IMR-90 (cell line): Measurements from ENCODE around the gene PKIG. TPM values are rescaled to one million over a fixed set of nuclear protein-coding genes. Genes with fewer than 3 reads are reported as not detected.

Experiments used
- ATAC-seq: fragments of 200-7000 bp; cut with Tn5 transposase; 2 replicates; pipeline ENCODE4 v1.9.1; 2020; ENCODE audit warnings: low read depth, mild to moderate bottlenecking, moderate library complexity
- BruUV-seq: library from RNA; stranded (reverse); fragments of 400-500 nt; replicated peaks from 2 replicates; lab custom pipeline; 2021; lab: Mats Ljungman, UMichigan
- CTCF ChIA-PET: fragments of 300-600 bp; formaldehyde crosslinking; extraction: SDS; loops from one replicate; lab custom pipeline; 2021; ENCODE audit warnings: antibody characterized with exemption; lab: Yijun Ruan, JAX
- POLR2A ChIA-PET: fragments of 300-600 bp; sonication (Branson Sonifier 250); formaldehyde crosslinking; loops from one replicate; lab custom pipeline; 2022; ENCODE audit warnings: antibody characterized with exemption; ENCODE audit not compliant: unreplicated experiment; lab: Charles Lee
- DNase-seq: peaks from one replicate; pipeline ENCODE4 v3.0.0; 2013
- H2AFZ ChIP-seq: replicated peaks from 2 replicates; pipeline ENCODE3; 2013; ENCODE audit warnings: low read length, mild to moderate bottlenecking; ENCODE audit not compliant: poor library complexity
- H2AK5ac ChIP-seq: 2 replicates; pipeline ENCODE4 v1.6.1; 2013; ENCODE audit warnings: low read depth, low read length, inconsistent platforms
- H2AK9ac ChIP-seq: replicated peaks from 2 replicates; pipeline ENCODE3; 2013; ENCODE audit warnings: mild to moderate bottlenecking, low read depth, low read length, moderate library complexity; ENCODE audit not compliant: poor library complexity
- H2BK120ac ChIP-seq: 2 replicates; pipeline ENCODE4 v1.6.1; 2013; ENCODE audit warnings: low read depth, low read length, inconsistent platforms
- H2BK15ac ChIP-seq: 3 replicates; pipeline ENCODE4 v1.6.1; 2013; ENCODE audit warnings: low read depth, low read length, inconsistent platforms
- H2BK20ac ChIP-seq: 2 replicates; pipeline ENCODE4 v1.6.1; 2013; ENCODE audit warnings: low read depth, mild to moderate bottlenecking, inconsistent platforms, low read length, moderate library complexity
- H2BK5ac ChIP-seq: 2 replicates; pipeline ENCODE4 v1.6.1; 2013; ENCODE audit warnings: mild to moderate bottlenecking, low read depth, low read length, inconsistent platforms; ENCODE audit not compliant: poor library complexity, severe bottlenecking
- H3K14ac ChIP-seq: replicated peaks from 2 replicates; pipeline ENCODE4 v1.6.1; 2013; ENCODE audit warnings: low read depth, low read length, inconsistent platforms
- H3K18ac ChIP-seq: 2 replicates; pipeline ENCODE4 v1.6.1; 2013; ENCODE audit warnings: low read depth, low read length, control low read depth
- H3K23ac ChIP-seq: 2 replicates; pipeline ENCODE4 v1.6.1; 2013; ENCODE audit warnings: low read depth, low read length, inconsistent platforms
- H3K27ac ChIP-seq: 2 replicates; pipeline ENCODE4 v1.5.1; 2013; ENCODE audit warnings: mild to moderate bottlenecking, control low read depth, low read length; ENCODE audit not compliant: insufficient read depth
- H3K27me3 ChIP-seq: 2 replicates; pipeline ENCODE4 v1.6.1; 2013; ENCODE audit warnings: low read length; ENCODE audit not compliant: control insufficient read depth, insufficient read depth
- H3K36me3 ChIP-seq: 2 replicates; pipeline ENCODE4 v1.6.1; 2013; ENCODE audit warnings: low read length, mixed read lengths; ENCODE audit not compliant: control insufficient read depth, insufficient read depth
- H3K4ac ChIP-seq: 2 replicates; pipeline ENCODE4 v1.6.1; 2013; ENCODE audit warnings: low read depth, low read length, inconsistent platforms
- H3K4me1 ChIP-seq: 2 replicates; pipeline ENCODE4 v1.6.1; 2013; ENCODE audit warnings: low read length, mixed read lengths; ENCODE audit not compliant: control insufficient read depth, insufficient read depth
- H3K4me2 ChIP-seq: 2 replicates; pipeline ENCODE4 v1.6.1; 2013; ENCODE audit warnings: low read depth, mild to moderate bottlenecking, control low read depth, low read length, moderate library complexity
- H3K4me3 ChIP-seq: 2 replicates; pipeline ENCODE4 v1.5.1; 2013; ENCODE audit warnings: low read depth, mild to moderate bottlenecking, control low read depth, low read length, moderate library complexity; ENCODE audit not compliant: insufficient read depth
- H3K56ac ChIP-seq: 2 replicates; pipeline ENCODE4 v1.6.1; 2013; ENCODE audit warnings: low read length, inconsistent platforms; ENCODE audit not compliant: insufficient read depth; ENCODE audit errors: extremely low read depth
- H3K79me1 ChIP-seq, 2 experiments: 2 replicates each; pipeline ENCODE4 v1.6.1; 2013; ENCODE audit warnings: low read length in 2 of 2, inconsistent platforms in 1 of 2, low read depth in 1 of 2
- H3K9ac ChIP-seq: 2 replicates; pipeline ENCODE4 v1.6.1; 2013; ENCODE audit warnings: low read depth, low read length, control low read depth
- H3K9me1 ChIP-seq: 2 replicates; pipeline ENCODE4 v1.6.1; 2013; ENCODE audit warnings: low read length, inconsistent platforms; ENCODE audit not compliant: insufficient read depth
- H3K9me3 ChIP-seq: 2 replicates; pipeline ENCODE4 v1.6.1; 2013; ENCODE audit warnings: low read length; ENCODE audit not compliant: control insufficient read depth, insufficient read depth
- H4K20me1 ChIP-seq: 2 replicates; pipeline ENCODE4 v1.6.1; 2013; ENCODE audit warnings: low read length, inconsistent platforms; ENCODE audit not compliant: insufficient read depth
- H4K5ac ChIP-seq: 2 replicates; pipeline ENCODE4 v1.6.1; 2013; ENCODE audit warnings: mild to moderate bottlenecking, low read depth, low read length, control low read depth
- H4K8ac ChIP-seq, 2 experiments: 2 replicates each; pipeline ENCODE4 v1.6.1; 2013; ENCODE audit warnings: low read depth in 2 of 2, low read length in 2 of 2, control low read depth in 1 of 2, inconsistent platforms in 1 of 2
- H4K91ac ChIP-seq: 2 replicates; pipeline ENCODE4 v1.6.1; 2013; ENCODE audit warnings: low read depth, low read length, inconsistent platforms; ENCODE audit not compliant: insufficient read depth
- BHLHE40 ChIP-seq: fragments of 150-350 bp; IDR thresholded peaks from 2 replicates; pipeline ENCODE4 v1.6.1; 2016; ENCODE audit warnings: mild to moderate bottlenecking, low read depth, low read length
- CEBPB ChIP-seq: IDR thresholded peaks from 2 replicates; pipeline ENCODE4 v1.6.1; 2012; ENCODE audit warnings: low read depth, low read length, improper control_type of control experiment
- CHD1 ChIP-seq: IDR thresholded peaks from 2 replicates; pipeline ENCODE4 v1.6.1; 2012; ENCODE audit warnings: low read depth, low read length, improper control_type of control experiment
- FOS ChIP-seq: fragments of 150-350 bp; IDR thresholded peaks from 2 replicates; pipeline ENCODE4 v1.6.1; 2016; ENCODE audit warnings: low read depth, low read length
- MAFK ChIP-seq: IDR thresholded peaks from 2 replicates; pipeline ENCODE4 v1.6.1; 2012; ENCODE audit warnings: low read depth, low read length, improper control_type of control experiment
- MAZ ChIP-seq: IDR thresholded peaks from 2 replicates; pipeline ENCODE4 v1.6.1; 2012; ENCODE audit warnings: low read depth, mild to moderate bottlenecking, low read length, improper control_type of control experiment, moderate library complexity, borderline replicate concordance
- MXI1 ChIP-seq: IDR thresholded peaks from 2 replicates; pipeline ENCODE4 v1.6.1; 2012; ENCODE audit warnings: low read depth, mild to moderate bottlenecking, low read length, moderate library complexity, borderline replicate concordance
- NFE2L2 ChIP-seq: fragments of 150-350 bp; IDR thresholded peaks from 2 replicates; pipeline ENCODE4 v1.6.1; 2016; ENCODE audit warnings: low read depth, mild to moderate bottlenecking, low read length
- POLR2A ChIP-seq: IDR thresholded peaks from 2 replicates; pipeline ENCODE4 v1.6.1; 2012; ENCODE audit warnings: mild to moderate bottlenecking, low read depth, low read length
- RAD21 ChIP-seq: IDR thresholded peaks from 2 replicates; pipeline ENCODE4 v1.6.1; 2012; ENCODE audit warnings: low read length, improper control_type of control experiment
- RCOR1 ChIP-seq: IDR thresholded peaks from 2 replicates; pipeline ENCODE4 v1.6.1; 2012; ENCODE audit warnings: mild to moderate bottlenecking, low read length, improper control_type of control experiment; ENCODE audit not compliant: insufficient replicate concordance
- RFX5 ChIP-seq: IDR thresholded peaks from 2 replicates; pipeline ENCODE4 v1.8.0; 2012; ENCODE audit warnings: low read depth, mild to moderate bottlenecking, low read length, moderate library complexity
- SMC3 ChIP-seq: fragments of 150-350 bp; IDR thresholded peaks from 2 replicates; pipeline ENCODE4 v1.6.1; 2016; ENCODE audit warnings: low read depth, mild to moderate bottlenecking, antibody characterized with exemption, low read length, moderate library complexity
- WGBS, 2 experiments: methylation state at CpG; one replicate each; pipeline versions ENCODE4 v1.1.5 to v1.1.7; 2013; ENCODE audit warnings: missing lambda C conversion rate in 2 of 2; ENCODE audit not compliant: insufficient read length in 1 of 2; ENCODE audit errors: extremely low coverage in 2 of 2; 5-methylcytosine and 5-hydroxymethylcytosine counted together
- dilution Hi-C: fragments of 300-500 bp; cut with HindIII; formaldehyde crosslinking; loops from one replicate; pipeline ENCODE4 v1.14.3; 2018; ENCODE audit warnings: low sequenced_read_pairs; ENCODE audit not compliant: unreplicated experiment
- in situ Hi-C: fragments of 300-500 bp; cut with MboI; formaldehyde crosslinking; loops from 3 replicates; pipeline ENCODE4 v1.14.3; 2019; ENCODE audit warnings: low sequenced_read_pairs, inconsistent platforms, mixed read lengths
- intact Hi-C: fragments of 100-400 bp; cut with micrococcal nuclease; formaldehyde crosslinking; loops from 2 replicates; pipeline ENCODE4 v1.10.0; 2022
- polyA plus RNA-seq, 3 experiments: library from polyadenylated mRNA; depleted of rRNA; stranded (reverse); fragments of >200 nt; gene quantifications; 2 replicates each; pipeline ENCODE4 v1.2.3, GENCODE V29; 2012; ENCODE audit warnings: low replicate concordance in 1 of 3
- total RNA-seq: library from RNA; depleted of rRNA; stranded (reverse); fragments of >200 nt; gene quantifications from 2 replicates; pipeline ENCODE4 v1.2.3, GENCODE V29; 2012
- TF ChIP-seq, protein P1 (sequence below): fragments of 150-350 bp; IDR thresholded peaks from 2 replicates; pipeline ENCODE4 v1.6.1; 2016; ENCODE audit warnings: low read depth, mild to moderate bottlenecking, low read length, moderate library complexity, borderline replicate concordance
- TF ChIP-seq, protein P2 (sequence below): conservative IDR thresholded peaks from 2 replicates; pipeline ENCODE4 v1.5.1; 2012; ENCODE audit warnings: mild to moderate bottlenecking, low read depth, low read length, improper control_type of control experiment
- TF ChIP-seq, protein P3 (sequence below): fragments of 150-350 bp; IDR thresholded peaks from 2 replicates; pipeline ENCODE4 v1.6.1; 2017; ENCODE audit warnings: mild to moderate bottlenecking, antibody characterized with exemption, low read length, low read depth

PKIG gene
- total and polyA plus RNA-seq, 2 of the 4 experiments (the other 2 are of a cell fraction), result 78.3 to 89.6 TPM

DNA sequence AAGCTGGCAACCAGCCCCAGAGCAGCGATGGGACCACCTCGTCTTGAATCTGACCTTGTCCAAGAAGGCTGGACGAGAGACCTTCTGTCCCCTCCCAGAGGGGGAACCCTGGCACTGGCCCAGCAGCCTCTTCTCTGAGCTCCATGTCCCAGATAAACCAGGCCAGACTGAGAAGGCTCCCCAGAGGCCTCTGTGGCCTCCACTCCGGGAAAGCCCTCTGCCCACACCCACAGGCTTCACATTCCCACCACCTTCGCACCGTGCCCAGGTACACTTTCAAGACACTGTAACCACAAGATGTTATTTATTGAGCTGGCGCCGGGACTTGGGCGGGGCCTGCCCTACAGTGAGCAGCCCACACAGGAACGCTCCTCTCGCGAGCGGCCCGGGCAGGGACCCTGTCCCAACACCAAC lies 35.9 kb downstream of the PKIG start:
- dilution Hi-C loops (no loop called here), intact Hi-C loops (no loop called here), in situ Hi-C loops (loop anchor here (10.0 kb wide), 1 partner anchor 144 kb away; the partner anchor contains the start of gene TTPAL)
- BruUV-seq, result no TSS peak
- H3K79me1 ChIP-seq, result peaks cover 0 to 8% of the 10 kb centered on the region in 2 experiments; a peak in 1 of 4 replicates
- H3K14ac ChIP-seq, result no peak overlapping the region
- no peak overlapping the region for H3K23ac ChIP-seq
- H2AK9ac ChIP-seq, result no peak overlapping the region
- H3K9ac ChIP-seq, result no peak overlapping the region
- H2BK15ac ChIP-seq, result no peak overlapping the region
- H4K8ac ChIP-seq, result no peak overlapping the region
- no peak overlapping the region for H3K27ac ChIP-seq
- H3K36me3 ChIP-seq, result peaks cover 49% of the 10 kb centered on the region
- no peak overlapping the region for H3K4ac ChIP-seq
- no peak for ATAC-seq
- no peak overlapping the region for H4K91ac ChIP-seq
- H4K5ac ChIP-seq, result no peak overlapping the region
- H3K9me1 ChIP-seq, result no peaks in the 10 kb centered on the region
- no peak overlapping the region for H2BK5ac ChIP-seq
- no peak overlapping the region for H2BK120ac ChIP-seq
- H3K56ac ChIP-seq, result no peak overlapping the region
- no peaks in the 10 kb centered on the region for H3K27me3 ChIP-seq
- CTCF ChIA-PET, result no interaction called here
- no peak overlapping the region for H2AFZ ChIP-seq
- TF ChIP-seq CEBPB (no peak), RFX5 (no peak), BHLHE40 (no peak), NFE2L2 (no peak), MAZ (no peak), FOS (no peak), CHD1 (no peak), RAD21 (no peak), RCOR1 (no peak), MAFK (no peak), POLR2A (no peak), SMC3 (no peak), MXI1 (no peak)
- TF ChIP-seq, protein P1, sequence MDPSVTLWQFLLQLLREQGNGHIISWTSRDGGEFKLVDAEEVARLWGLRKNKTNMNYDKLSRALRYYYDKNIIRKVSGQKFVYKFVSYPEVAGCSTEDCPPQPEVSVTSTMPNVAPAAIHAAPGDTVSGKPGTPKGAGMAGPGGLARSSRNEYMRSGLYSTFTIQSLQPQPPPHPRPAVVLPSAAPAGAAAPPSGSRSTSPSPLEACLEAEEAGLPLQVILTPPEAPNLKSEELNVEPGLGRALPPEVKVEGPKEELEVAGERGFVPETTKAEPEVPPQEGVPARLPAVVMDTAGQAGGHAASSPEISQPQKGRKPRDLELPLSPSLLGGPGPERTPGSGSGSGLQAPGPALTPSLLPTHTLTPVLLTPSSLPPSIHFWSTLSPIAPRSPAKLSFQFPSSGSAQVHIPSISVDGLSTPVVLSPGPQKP, result no peak
- TF ChIP-seq, protein P2, sequence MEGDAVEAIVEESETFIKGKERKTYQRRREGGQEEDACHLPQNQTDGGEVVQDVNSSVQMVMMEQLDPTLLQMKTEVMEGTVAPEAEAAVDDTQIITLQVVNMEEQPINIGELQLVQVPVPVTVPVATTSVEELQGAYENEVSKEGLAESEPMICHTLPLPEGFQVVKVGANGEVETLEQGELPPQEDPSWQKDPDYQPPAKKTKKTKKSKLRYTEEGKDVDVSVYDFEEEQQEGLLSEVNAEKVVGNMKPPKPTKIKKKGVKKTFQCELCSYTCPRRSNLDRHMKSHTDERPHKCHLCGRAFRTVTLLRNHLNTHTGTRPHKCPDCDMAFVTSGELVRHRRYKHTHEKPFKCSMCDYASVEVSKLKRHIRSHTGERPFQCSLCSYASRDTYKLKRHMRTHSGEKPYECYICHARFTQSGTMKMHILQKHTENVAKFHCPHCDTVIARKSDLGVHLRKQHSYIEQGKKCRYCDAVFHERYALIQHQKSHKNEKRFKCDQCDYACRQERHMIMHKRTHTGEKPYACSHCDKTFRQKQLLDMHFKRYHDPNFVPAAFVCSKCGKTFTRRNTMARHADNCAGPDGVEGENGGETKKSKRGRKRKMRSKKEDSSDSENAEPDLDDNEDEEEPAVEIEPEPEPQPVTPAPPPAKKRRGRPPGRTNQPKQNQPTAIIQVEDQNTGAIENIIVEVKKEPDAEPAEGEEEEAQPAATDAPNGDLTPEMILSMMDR, result no peak
- TF ChIP-seq, protein P3, sequence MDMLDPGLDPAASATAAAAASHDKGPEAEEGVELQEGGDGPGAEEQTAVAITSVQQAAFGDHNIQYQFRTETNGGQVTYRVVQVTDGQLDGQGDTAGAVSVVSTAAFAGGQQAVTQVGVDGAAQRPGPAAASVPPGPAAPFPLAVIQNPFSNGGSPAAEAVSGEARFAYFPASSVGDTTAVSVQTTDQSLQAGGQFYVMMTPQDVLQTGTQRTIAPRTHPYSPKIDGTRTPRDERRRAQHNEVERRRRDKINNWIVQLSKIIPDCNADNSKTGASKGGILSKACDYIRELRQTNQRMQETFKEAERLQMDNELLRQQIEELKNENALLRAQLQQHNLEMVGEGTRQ, result no peak
- no peak overlapping the region for H3K18ac ChIP-seq
- H2AK5ac ChIP-seq, result no peak overlapping the region
- no peak for DNase-seq
- H3K9me3 ChIP-seq, result peaks cover 6% of the 10 kb centered on the region
- no peaks in the 10 kb centered on the region for H3K4me1 ChIP-seq
- H3K4me2 ChIP-seq, result no peak overlapping the region
- H4K20me1 ChIP-seq, result peaks cover 3% of the 10 kb centered on the region; the same call in 1 of the 2 replicates
- WGBS, 2 experiments, result 84% methylated on average over 5 of the region's 14 CpGs; no CpG with 5 or more reads in 1 of the 2 experiments
- H2BK20ac ChIP-seq, result no peak overlapping the region
- H3K4me3 ChIP-seq, result no peak overlapping the region
- POLR2A ChIA-PET, result no interaction called here
